Esophagus squamous epithelium (tissue), 4 donors: ENCODE measurements around the gene RPS23.

Source experiments
- POLR2A ChIP-seq, 4 donors: fragments of 450-650 bp; IDR thresholded peaks; one replicate each; pipeline ENCODE4 v1.6.1; 2017; ENCODE audit warnings: antibody characterized with exemption in 4 of 4, mild to moderate bottlenecking in 4 of 4, moderate library complexity in 3 of 4
- TF ChIP-seq, protein P1 (sequence below), 6 experiments: fragments of 450-650 bp in 4 of 6; fragments of 200-600 bp in 2 of 6; sonication (generic) in 2 of 6; IDR thresholded peaks; one replicate each; pipeline ENCODE4 v1.5.1; 2016 to 2019; ENCODE audit warnings: antibody characterized with exemption in 6 of 6, mild to moderate bottlenecking in 4 of 6, moderate library complexity in 4 of 6

GRCh38 chr5:82225525-82226172, 52.5 kb downstream of the RPS23 start:
- TF ChIP-seq, protein P1, sequence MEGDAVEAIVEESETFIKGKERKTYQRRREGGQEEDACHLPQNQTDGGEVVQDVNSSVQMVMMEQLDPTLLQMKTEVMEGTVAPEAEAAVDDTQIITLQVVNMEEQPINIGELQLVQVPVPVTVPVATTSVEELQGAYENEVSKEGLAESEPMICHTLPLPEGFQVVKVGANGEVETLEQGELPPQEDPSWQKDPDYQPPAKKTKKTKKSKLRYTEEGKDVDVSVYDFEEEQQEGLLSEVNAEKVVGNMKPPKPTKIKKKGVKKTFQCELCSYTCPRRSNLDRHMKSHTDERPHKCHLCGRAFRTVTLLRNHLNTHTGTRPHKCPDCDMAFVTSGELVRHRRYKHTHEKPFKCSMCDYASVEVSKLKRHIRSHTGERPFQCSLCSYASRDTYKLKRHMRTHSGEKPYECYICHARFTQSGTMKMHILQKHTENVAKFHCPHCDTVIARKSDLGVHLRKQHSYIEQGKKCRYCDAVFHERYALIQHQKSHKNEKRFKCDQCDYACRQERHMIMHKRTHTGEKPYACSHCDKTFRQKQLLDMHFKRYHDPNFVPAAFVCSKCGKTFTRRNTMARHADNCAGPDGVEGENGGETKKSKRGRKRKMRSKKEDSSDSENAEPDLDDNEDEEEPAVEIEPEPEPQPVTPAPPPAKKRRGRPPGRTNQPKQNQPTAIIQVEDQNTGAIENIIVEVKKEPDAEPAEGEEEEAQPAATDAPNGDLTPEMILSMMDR (IDR thresholded peaks at IDR 0.05): peak; percentile 67 to 88 (median 82)
- TF ChIP-seq POLR2A (IDR thresholded peaks at IDR 0.05): no peak
